IMR-90 (cell line): ENCODE results near the gene KCNQ2. TPM values are rescaled to one million over a fixed set of nuclear protein-coding genes. Genes with fewer than 3 reads are reported as not detected.

Experiments
- ATAC-seq: fragments of 200-7000 bp; cut with Tn5 transposase; 2 replicates; pipeline ENCODE4 v1.9.1; 2020; ENCODE audit warnings: low read depth, mild to moderate bottlenecking, moderate library complexity
- BruUV-seq: library from RNA; stranded (reverse); fragments of 400-500 nt; replicated peaks from 2 replicates; lab custom pipeline; 2021; lab: Mats Ljungman, UMichigan
- CTCF ChIA-PET: fragments of 300-600 bp; formaldehyde crosslinking; extraction: SDS; loops from one replicate; lab custom pipeline; 2021; ENCODE audit warnings: antibody characterized with exemption; lab: Yijun Ruan, JAX
- POLR2A ChIA-PET: fragments of 300-600 bp; sonication (Branson Sonifier 250); formaldehyde crosslinking; loops from one replicate; lab custom pipeline; 2022; ENCODE audit warnings: antibody characterized with exemption; ENCODE audit not compliant: unreplicated experiment; lab: Charles Lee
- DNase-seq: peaks from one replicate; pipeline ENCODE4 v3.0.0; 2013
- H2AFZ ChIP-seq: replicated peaks from 2 replicates; pipeline ENCODE3; 2013; ENCODE audit warnings: low read length, mild to moderate bottlenecking; ENCODE audit not compliant: poor library complexity
- H2AK5ac ChIP-seq: 2 replicates; pipeline ENCODE4 v1.6.1; 2013; ENCODE audit warnings: low read depth, low read length, inconsistent platforms
- H2AK9ac ChIP-seq: replicated peaks from 2 replicates; pipeline ENCODE3; 2013; ENCODE audit warnings: mild to moderate bottlenecking, low read depth, low read length, moderate library complexity; ENCODE audit not compliant: poor library complexity
- H2BK120ac ChIP-seq: 2 replicates; pipeline ENCODE4 v1.6.1; 2013; ENCODE audit warnings: low read depth, low read length, inconsistent platforms
- H2BK15ac ChIP-seq: 3 replicates; pipeline ENCODE4 v1.6.1; 2013; ENCODE audit warnings: low read depth, low read length, inconsistent platforms
- H2BK20ac ChIP-seq: 2 replicates; pipeline ENCODE4 v1.6.1; 2013; ENCODE audit warnings: low read depth, mild to moderate bottlenecking, inconsistent platforms, low read length, moderate library complexity
- H2BK5ac ChIP-seq: 2 replicates; pipeline ENCODE4 v1.6.1; 2013; ENCODE audit warnings: mild to moderate bottlenecking, low read depth, low read length, inconsistent platforms; ENCODE audit not compliant: poor library complexity, severe bottlenecking
- H3K14ac ChIP-seq: replicated peaks from 2 replicates; pipeline ENCODE4 v1.6.1; 2013; ENCODE audit warnings: low read depth, low read length, inconsistent platforms
- H3K18ac ChIP-seq: 2 replicates; pipeline ENCODE4 v1.6.1; 2013; ENCODE audit warnings: low read depth, low read length, control low read depth
- H3K23ac ChIP-seq: 2 replicates; pipeline ENCODE4 v1.6.1; 2013; ENCODE audit warnings: low read depth, low read length, inconsistent platforms
- H3K27ac ChIP-seq: 2 replicates; pipeline ENCODE4 v1.5.1; 2013; ENCODE audit warnings: mild to moderate bottlenecking, control low read depth, low read length; ENCODE audit not compliant: insufficient read depth
- H3K27me3 ChIP-seq: 2 replicates; pipeline ENCODE4 v1.6.1; 2013; ENCODE audit warnings: low read length; ENCODE audit not compliant: control insufficient read depth, insufficient read depth
- H3K36me3 ChIP-seq: 2 replicates; pipeline ENCODE4 v1.6.1; 2013; ENCODE audit warnings: low read length, mixed read lengths; ENCODE audit not compliant: control insufficient read depth, insufficient read depth
- H3K4ac ChIP-seq: 2 replicates; pipeline ENCODE4 v1.6.1; 2013; ENCODE audit warnings: low read depth, low read length, inconsistent platforms
- H3K4me1 ChIP-seq: 2 replicates; pipeline ENCODE4 v1.6.1; 2013; ENCODE audit warnings: low read length, mixed read lengths; ENCODE audit not compliant: control insufficient read depth, insufficient read depth
- H3K4me2 ChIP-seq: 2 replicates; pipeline ENCODE4 v1.6.1; 2013; ENCODE audit warnings: low read depth, mild to moderate bottlenecking, control low read depth, low read length, moderate library complexity
- H3K4me3 ChIP-seq: 2 replicates; pipeline ENCODE4 v1.5.1; 2013; ENCODE audit warnings: low read depth, mild to moderate bottlenecking, control low read depth, low read length, moderate library complexity; ENCODE audit not compliant: insufficient read depth
- H3K56ac ChIP-seq: 2 replicates; pipeline ENCODE4 v1.6.1; 2013; ENCODE audit warnings: low read length, inconsistent platforms; ENCODE audit not compliant: insufficient read depth; ENCODE audit errors: extremely low read depth
- H3K79me1 ChIP-seq, 2 experiments: 2 replicates each; pipeline ENCODE4 v1.6.1; 2013; ENCODE audit warnings: low read length in 2 of 2, inconsistent platforms in 1 of 2, low read depth in 1 of 2
- H3K9ac ChIP-seq: 2 replicates; pipeline ENCODE4 v1.6.1; 2013; ENCODE audit warnings: low read depth, low read length, control low read depth
- H3K9me1 ChIP-seq: 2 replicates; pipeline ENCODE4 v1.6.1; 2013; ENCODE audit warnings: low read length, inconsistent platforms; ENCODE audit not compliant: insufficient read depth
- H3K9me3 ChIP-seq: 2 replicates; pipeline ENCODE4 v1.6.1; 2013; ENCODE audit warnings: low read length; ENCODE audit not compliant: control insufficient read depth, insufficient read depth
- H4K20me1 ChIP-seq: 2 replicates; pipeline ENCODE4 v1.6.1; 2013; ENCODE audit warnings: low read length, inconsistent platforms; ENCODE audit not compliant: insufficient read depth
- H4K5ac ChIP-seq: 2 replicates; pipeline ENCODE4 v1.6.1; 2013; ENCODE audit warnings: mild to moderate bottlenecking, low read depth, low read length, control low read depth
- H4K8ac ChIP-seq, 2 experiments: 2 replicates each; pipeline ENCODE4 v1.6.1; 2013; ENCODE audit warnings: low read depth in 2 of 2, low read length in 2 of 2, control low read depth in 1 of 2, inconsistent platforms in 1 of 2
- H4K91ac ChIP-seq: 2 replicates; pipeline ENCODE4 v1.6.1; 2013; ENCODE audit warnings: low read depth, low read length, inconsistent platforms; ENCODE audit not compliant: insufficient read depth
- BHLHE40 ChIP-seq: fragments of 150-350 bp; IDR thresholded peaks from 2 replicates; pipeline ENCODE4 v1.6.1; 2016; ENCODE audit warnings: mild to moderate bottlenecking, low read depth, low read length
- CEBPB ChIP-seq: IDR thresholded peaks from 2 replicates; pipeline ENCODE4 v1.6.1; 2012; ENCODE audit warnings: low read depth, low read length, improper control_type of control experiment
- CHD1 ChIP-seq: IDR thresholded peaks from 2 replicates; pipeline ENCODE4 v1.6.1; 2012; ENCODE audit warnings: low read depth, low read length, improper control_type of control experiment
- FOS ChIP-seq: fragments of 150-350 bp; IDR thresholded peaks from 2 replicates; pipeline ENCODE4 v1.6.1; 2016; ENCODE audit warnings: low read depth, low read length
- MAFK ChIP-seq: IDR thresholded peaks from 2 replicates; pipeline ENCODE4 v1.6.1; 2012; ENCODE audit warnings: low read depth, low read length, improper control_type of control experiment
- MAZ ChIP-seq: IDR thresholded peaks from 2 replicates; pipeline ENCODE4 v1.6.1; 2012; ENCODE audit warnings: low read depth, mild to moderate bottlenecking, low read length, improper control_type of control experiment, moderate library complexity, borderline replicate concordance
- MXI1 ChIP-seq: IDR thresholded peaks from 2 replicates; pipeline ENCODE4 v1.6.1; 2012; ENCODE audit warnings: low read depth, mild to moderate bottlenecking, low read length, moderate library complexity, borderline replicate concordance
- NFE2L2 ChIP-seq: fragments of 150-350 bp; IDR thresholded peaks from 2 replicates; pipeline ENCODE4 v1.6.1; 2016; ENCODE audit warnings: low read depth, mild to moderate bottlenecking, low read length
- POLR2A ChIP-seq: IDR thresholded peaks from 2 replicates; pipeline ENCODE4 v1.6.1; 2012; ENCODE audit warnings: mild to moderate bottlenecking, low read depth, low read length
- RAD21 ChIP-seq: IDR thresholded peaks from 2 replicates; pipeline ENCODE4 v1.6.1; 2012; ENCODE audit warnings: low read length, improper control_type of control experiment
- RCOR1 ChIP-seq: IDR thresholded peaks from 2 replicates; pipeline ENCODE4 v1.6.1; 2012; ENCODE audit warnings: mild to moderate bottlenecking, low read length, improper control_type of control experiment; ENCODE audit not compliant: insufficient replicate concordance
- RFX5 ChIP-seq: IDR thresholded peaks from 2 replicates; pipeline ENCODE4 v1.8.0; 2012; ENCODE audit warnings: low read depth, mild to moderate bottlenecking, low read length, moderate library complexity
- SMC3 ChIP-seq: fragments of 150-350 bp; IDR thresholded peaks from 2 replicates; pipeline ENCODE4 v1.6.1; 2016; ENCODE audit warnings: low read depth, mild to moderate bottlenecking, antibody characterized with exemption, low read length, moderate library complexity
- USF2 ChIP-seq: fragments of 150-350 bp; IDR thresholded peaks from 2 replicates; pipeline ENCODE4 v1.6.1; 2017; ENCODE audit warnings: mild to moderate bottlenecking, antibody characterized with exemption, low read length, low read depth
- WGBS, 2 experiments: methylation state at CpG; one replicate each; pipeline versions ENCODE4 v1.1.5 to v1.1.7; 2013; ENCODE audit warnings: missing lambda C conversion rate in 2 of 2; ENCODE audit not compliant: insufficient read length in 1 of 2; ENCODE audit errors: extremely low coverage in 2 of 2; 5-methylcytosine and 5-hydroxymethylcytosine counted together
- dilution Hi-C: fragments of 300-500 bp; cut with HindIII; formaldehyde crosslinking; loops from one replicate; pipeline ENCODE4 v1.14.3; 2018; ENCODE audit warnings: low sequenced_read_pairs; ENCODE audit not compliant: unreplicated experiment
- in situ Hi-C: fragments of 300-500 bp; cut with MboI; formaldehyde crosslinking; loops from 3 replicates; pipeline ENCODE4 v1.14.3; 2019; ENCODE audit warnings: low sequenced_read_pairs, inconsistent platforms, mixed read lengths
- intact Hi-C: fragments of 100-400 bp; cut with micrococcal nuclease; formaldehyde crosslinking; loops from 2 replicates; pipeline ENCODE4 v1.10.0; 2022
- polyA plus RNA-seq, 3 experiments: library from polyadenylated mRNA; depleted of rRNA; stranded (reverse); fragments of >200 nt; gene quantifications; 2 replicates each; pipeline ENCODE4 v1.2.3, GENCODE V29; 2012; ENCODE audit warnings: low replicate concordance in 1 of 3
- total RNA-seq: library from RNA; depleted of rRNA; stranded (reverse); fragments of >200 nt; gene quantifications from 2 replicates; pipeline ENCODE4 v1.2.3, GENCODE V29; 2012
- TF ChIP-seq, protein P1 (sequence below): conservative IDR thresholded peaks from 2 replicates; pipeline ENCODE4 v1.5.1; 2012; ENCODE audit warnings: mild to moderate bottlenecking, low read depth, low read length, improper control_type of control experiment
- TF ChIP-seq, protein P2 (sequence below): fragments of 150-350 bp; IDR thresholded peaks from 2 replicates; pipeline ENCODE4 v1.6.1; 2016; ENCODE audit warnings: low read depth, mild to moderate bottlenecking, low read length, moderate library complexity, borderline replicate concordance

KCNQ2 gene
- total and polyA plus RNA-seq, 2 of the 4 experiments (the other 2 are of a cell fraction) = 0.02 TPM; not detected in 1

GRCh38 chr20:63464289-63464635 lies 8.2 kb downstream of the KCNQ2 start:
- dilution Hi-C loops = no loop called here
- no peak overlapping the region for H3K27ac ChIP-seq

More at GRCh38 chr20:63464289-63464635, 8.2 kb downstream of the KCNQ2 start:
- Histone ChIP-seq H4K8ac (no peak overlapping the region), H2AK9ac (no peak overlapping the region), H3K9me3 (no peaks in the 10 kb centered on the region), H3K36me3 (no peaks in the 10 kb centered on the region), H4K5ac (no peak overlapping the region), H2AK5ac (no peak overlapping the region), H3K18ac (no peak overlapping the region), H3K23ac (no peak overlapping the region), H2BK20ac (no peak overlapping the region), H3K9me1 (no peaks in the 10 kb centered on the region), H3K27me3 (peaks cover 52% of the 10 kb centered on the region), H3K56ac (no peak overlapping the region), H2BK15ac (no peak overlapping the region), H3K9ac (no peak overlapping the region), H3K4me1 (no peaks in the 10 kb centered on the region), H3K14ac (no peak overlapping the region), H2AFZ (no peak overlapping the region), H4K91ac (no peak overlapping the region), H2BK120ac (no peak overlapping the region), H3K4me3 (no peak overlapping the region), H3K4me2 (no peak overlapping the region), H3K4ac (no peak overlapping the region), H2BK5ac (no peak overlapping the region), H4K20me1 (no peaks in the 10 kb centered on the region), H3K79me1 (no peaks in the 10 kb centered on the region)
- WGBS, 2 experiments = no CpG with 5 or more reads among the region's 12 CpGs
- ATAC-seq (no peak), DNase-seq (no peak)
- intact Hi-C loops = no loop called here
- no TSS peak for BruUV-seq
- ChIA-PET POLR2A (no interaction called here), CTCF (no interaction called here)
- TF ChIP-seq MXI1 (no peak), BHLHE40 (no peak), SMC3 (no peak), USF2 (no peak), MAZ (no peak), CHD1 (no peak), RCOR1 (no peak), FOS (no peak), POLR2A (no peak), NFE2L2 (no peak), CEBPB (no peak), RFX5 (no peak), MAFK (no peak), RAD21 (no peak)
- TF ChIP-seq, protein P1, sequence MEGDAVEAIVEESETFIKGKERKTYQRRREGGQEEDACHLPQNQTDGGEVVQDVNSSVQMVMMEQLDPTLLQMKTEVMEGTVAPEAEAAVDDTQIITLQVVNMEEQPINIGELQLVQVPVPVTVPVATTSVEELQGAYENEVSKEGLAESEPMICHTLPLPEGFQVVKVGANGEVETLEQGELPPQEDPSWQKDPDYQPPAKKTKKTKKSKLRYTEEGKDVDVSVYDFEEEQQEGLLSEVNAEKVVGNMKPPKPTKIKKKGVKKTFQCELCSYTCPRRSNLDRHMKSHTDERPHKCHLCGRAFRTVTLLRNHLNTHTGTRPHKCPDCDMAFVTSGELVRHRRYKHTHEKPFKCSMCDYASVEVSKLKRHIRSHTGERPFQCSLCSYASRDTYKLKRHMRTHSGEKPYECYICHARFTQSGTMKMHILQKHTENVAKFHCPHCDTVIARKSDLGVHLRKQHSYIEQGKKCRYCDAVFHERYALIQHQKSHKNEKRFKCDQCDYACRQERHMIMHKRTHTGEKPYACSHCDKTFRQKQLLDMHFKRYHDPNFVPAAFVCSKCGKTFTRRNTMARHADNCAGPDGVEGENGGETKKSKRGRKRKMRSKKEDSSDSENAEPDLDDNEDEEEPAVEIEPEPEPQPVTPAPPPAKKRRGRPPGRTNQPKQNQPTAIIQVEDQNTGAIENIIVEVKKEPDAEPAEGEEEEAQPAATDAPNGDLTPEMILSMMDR = no peak
- TF ChIP-seq, protein P2, sequence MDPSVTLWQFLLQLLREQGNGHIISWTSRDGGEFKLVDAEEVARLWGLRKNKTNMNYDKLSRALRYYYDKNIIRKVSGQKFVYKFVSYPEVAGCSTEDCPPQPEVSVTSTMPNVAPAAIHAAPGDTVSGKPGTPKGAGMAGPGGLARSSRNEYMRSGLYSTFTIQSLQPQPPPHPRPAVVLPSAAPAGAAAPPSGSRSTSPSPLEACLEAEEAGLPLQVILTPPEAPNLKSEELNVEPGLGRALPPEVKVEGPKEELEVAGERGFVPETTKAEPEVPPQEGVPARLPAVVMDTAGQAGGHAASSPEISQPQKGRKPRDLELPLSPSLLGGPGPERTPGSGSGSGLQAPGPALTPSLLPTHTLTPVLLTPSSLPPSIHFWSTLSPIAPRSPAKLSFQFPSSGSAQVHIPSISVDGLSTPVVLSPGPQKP = no peak
- in situ Hi-C loops = no loop called here
